PFSK-1 (cell line): ENCODE measurements around the gene DNM3.

Experiments used
- POLR2AphosphoS5 ChIP-seq: IDR thresholded peaks from 2 replicates; pipeline ENCODE4 v1.6.1; 2012; ENCODE audit warnings: low read depth, mild to moderate bottlenecking, control low read depth, low read length, moderate library complexity
- REST ChIP-seq, 2 experiments: IDR thresholded peaks; 2 replicates each; pipeline versions ENCODE4 v1.6.1 to v1.8.0; 2011 to 2012; ENCODE audit warnings: low read depth in 2 of 2, low read length in 2 of 2, control low read depth in 1 of 2, inconsistent platforms in 1 of 2, mild to moderate bottlenecking in 1 of 2, moderate library complexity in 1 of 2; ENCODE audit not compliant: insufficient read depth in 1 of 2
- SIN3A ChIP-seq: IDR thresholded peaks from 2 replicates; pipeline ENCODE4 v1.6.1; 2012; ENCODE audit warnings: mild to moderate bottlenecking, low read length, moderate library complexity, borderline replicate concordance; ENCODE audit not compliant: insufficient read depth
- TAF1 ChIP-seq: IDR thresholded peaks from 2 replicates; pipeline ENCODE4 v1.6.1; 2012; ENCODE audit warnings: low read length, control low read depth, borderline replicate concordance; ENCODE audit not compliant: insufficient read depth

- TF ChIP-seq SIN3A (no peak), TAF1 (no peak), REST (IDR thresholded peaks at IDR 0.05; ENCODE audit: insufficient read depth in 1 of 2, low read depth in 2 of 2, low read length in 2 of 2) (no peak), POLR2AphosphoS5 (no peak)
Observed at GRCh38 chr1:172142324-172142723, 301.0 kb downstream of the DNM3 start.
